ENCODE data around the gene PHRF1. TPM values are rescaled to one million over a fixed set of nuclear protein-coding genes. Genes with fewer than 3 reads are reported as not detected.

PHRF1 gene
- total RNA-seq, 1 experiment from 2014 or later, result 45.5 TPM

- TF ChIP-seq ZFX (IDR thresholded peaks at IDR 0.05) (no peak), POLR2A (IDR thresholded peaks at IDR 0.05; ENCODE audit: borderline replicate concordance, extremely low read depth, insufficient read depth, insufficient read length) (no peak), RAD21 (IDR thresholded peaks at IDR 0.05; ENCODE audit: low read depth) (no peak), CBX3 (IDR thresholded peaks at IDR 0.05; ENCODE audit: low read depth) (no peak), EZH2phosphoT487 (IDR thresholded peaks at IDR 0.05; ENCODE audit: borderline replicate concordance) (no peak), FOSL1 (IDR thresholded peaks at IDR 0.05; ENCODE audit: low read depth) (no peak), CEBPB (IDR thresholded peaks at IDR 0.05; ENCODE audit: low read depth) (no peak), ELF1 (IDR thresholded peaks at IDR 0.05; ENCODE audit: borderline replicate concordance, low read depth) (no peak), EZH2 (IDR thresholded peaks at IDR 0.05) (no peak), YY1 (IDR thresholded peaks at IDR 0.05; ENCODE audit: extremely low read depth, insufficient replicate concordance, low read depth, low read length) (no peak), JUND (IDR thresholded peaks at IDR 0.05) (no peak), REST (IDR thresholded peaks at IDR 0.05; ENCODE audit: low read depth) (no peak), SRF (IDR thresholded peaks at IDR 0.05; ENCODE audit: low read depth) (no peak), EGR1 (IDR thresholded peaks at IDR 0.05; ENCODE audit: low read depth) (no peak), SIN3A (IDR thresholded peaks at IDR 0.05; ENCODE audit: low read depth) (no peak), SP1 (IDR thresholded peaks at IDR 0.05; ENCODE audit: low read depth) (no peak), TCF7L2 (IDR thresholded peaks at IDR 0.05; ENCODE audit: borderline replicate concordance, extremely low read depth, insufficient read depth, insufficient read length) (no peak), ZNF274 (IDR thresholded peaks at IDR 0.05; ENCODE audit: low read depth, low read length) (no peak)
- TF ChIP-seq, protein P1, sequence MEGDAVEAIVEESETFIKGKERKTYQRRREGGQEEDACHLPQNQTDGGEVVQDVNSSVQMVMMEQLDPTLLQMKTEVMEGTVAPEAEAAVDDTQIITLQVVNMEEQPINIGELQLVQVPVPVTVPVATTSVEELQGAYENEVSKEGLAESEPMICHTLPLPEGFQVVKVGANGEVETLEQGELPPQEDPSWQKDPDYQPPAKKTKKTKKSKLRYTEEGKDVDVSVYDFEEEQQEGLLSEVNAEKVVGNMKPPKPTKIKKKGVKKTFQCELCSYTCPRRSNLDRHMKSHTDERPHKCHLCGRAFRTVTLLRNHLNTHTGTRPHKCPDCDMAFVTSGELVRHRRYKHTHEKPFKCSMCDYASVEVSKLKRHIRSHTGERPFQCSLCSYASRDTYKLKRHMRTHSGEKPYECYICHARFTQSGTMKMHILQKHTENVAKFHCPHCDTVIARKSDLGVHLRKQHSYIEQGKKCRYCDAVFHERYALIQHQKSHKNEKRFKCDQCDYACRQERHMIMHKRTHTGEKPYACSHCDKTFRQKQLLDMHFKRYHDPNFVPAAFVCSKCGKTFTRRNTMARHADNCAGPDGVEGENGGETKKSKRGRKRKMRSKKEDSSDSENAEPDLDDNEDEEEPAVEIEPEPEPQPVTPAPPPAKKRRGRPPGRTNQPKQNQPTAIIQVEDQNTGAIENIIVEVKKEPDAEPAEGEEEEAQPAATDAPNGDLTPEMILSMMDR (IDR thresholded peaks at IDR 0.05 in 2 of 3, conservative IDR thresholded peaks at IDR 0.05 in 1 of 3; ENCODE audit: borderline replicate concordance in 1 of 3, insufficient read depth in 1 of 3, low read depth in 2 of 3, low read length in 2 of 3), result no peak
- Histone ChIP-seq H3K27me3 (ENCODE audit: insufficient read depth, low read length) (no peaks in the 10 kb centered on the region), H3K4me2 (ENCODE audit: low read length) (no peak overlapping the region), H3K9me2 (ENCODE audit: insufficient read depth) (no peaks in the 10 kb centered on the region), H3K9me3 (ENCODE audit: control insufficient read depth in 1 of 2, insufficient read depth in 1 of 2, low read depth in 1 of 2, low read length in 2 of 2) (no peaks in the 10 kb centered on the region), H3K9ac (ENCODE audit: low read length) (no peak overlapping the region), H3K36me3 (ENCODE audit: control insufficient read depth in 1 of 2, insufficient read depth in 2 of 2, low read length in 2 of 2) (peaks cover 3 to 4% of the 10 kb centered on the region in 2 experiments; a peak in 2 of 4 replicates), H3K4me3 (replicated peaks in 1 of 2; ENCODE audit: low read depth in 1 of 2, low read length in 2 of 2) (no peak overlapping the region), H2AFZ (ENCODE audit: low read depth, low read length, poor library complexity, severe bottlenecking) (no peak overlapping the region), H4K20me1 (ENCODE audit: insufficient read depth) (no peaks in the 10 kb centered on the region), H3K4me1 (ENCODE audit: control insufficient read depth in 1 of 2, insufficient read depth in 2 of 2, low read length in 2 of 2) (peaks cover 0 to 26% of the 10 kb centered on the region in 2 experiments; a peak in 3 of 4 replicates), H3K79me2 (ENCODE audit: insufficient read depth, low read length) (peaks cover 9% of the 10 kb centered on the region; the same call in 1 of the 2 replicates), H3K27ac (ENCODE audit: low read depth, low read length) (no peak overlapping the region)
- ATAC-seq, result no peak
- ChIA-PET CTCF (no interaction called here), RAD21 (ENCODE audit: low non-redundant PET in 1 of 2, low total read pairs in 2 of 2, uncharacterized antibody in 2 of 2, unreplicated experiment in 2 of 2) (no interaction called here), POLR2A (no interaction called here)
- BruUV-seq (replicated peaks), result no TSS peak
- intact Hi-C loops (cut with micrococcal nuclease), result no loop called here
- no peak for DNase-seq (ENCODE audit: low read depth, low spot score)
Measured at GRCh38 chr11:620201-620600, 43.9 kb downstream of the PHRF1 start.

Measured in HCT116 (cell line).